K562 (cell line): Measurements from ENCODE around the gene EIF2S1. TPM values are rescaled to one million over a fixed set of nuclear protein-coding genes. Genes with fewer than 3 reads are reported as not detected.

Experiments used
- BCL6 ChIP-seq: fragments of 250-450 bp; sonication (Bioruptor Pico); IDR thresholded peaks from 2 replicates; pipeline ENCODE4 v1.4.0; 2020
- BMI1 ChIP-seq: fragments of 150-350 bp; IDR thresholded peaks from 2 replicates; pipeline ENCODE4 v1.6.1; 2014; ENCODE audit warnings: low read length
- CAMTA2 ChIP-seq: fragments of 250-450 bp; sonication (Bioruptor Pico); conservative IDR thresholded peaks from 2 replicates; pipeline ENCODE4 v1.5.1; 2022
- COPS2 ChIP-seq: fragments of 450-650 bp; conservative IDR thresholded peaks from 2 replicates; pipeline ENCODE4 v1.6.1; 2016; ENCODE audit warnings: mild to moderate bottlenecking, moderate library complexity
- E2F6 ChIP-seq, 2 experiments: IDR thresholded peaks; 2 replicates each; pipeline ENCODE4 v1.6.1; 2011; ENCODE audit warnings: borderline replicate concordance in 1 of 2, control low read depth in 1 of 2, low read depth in 1 of 2, low read length in 1 of 2, mild to moderate bottlenecking in 1 of 2, mixed read lengths in 1 of 2, moderate library complexity in 1 of 2; ENCODE audit not compliant: insufficient read depth in 1 of 2, insufficient read length in 1 of 2, poor library complexity in 1 of 2, severe bottlenecking in 1 of 2; ENCODE audit errors: extremely low read depth in 1 of 2
- JUND ChIP-seq, 2 experiments: IDR thresholded peaks; 2 replicates in 1 of 2; 3 replicates in 1 of 2; pipeline ENCODE4 v1.6.1; 2011; ENCODE audit warnings: borderline replicate concordance in 2 of 2, low read depth in 2 of 2, low read length in 2 of 2, improper control_type of control experiment in 1 of 2, missing biosample characterization in 1 of 2, missing genetic modification characterization in 1 of 2, missing genetic modification reagents in 1 of 2
- KAT8 ChIP-seq: fragments of 450-650 bp; IDR thresholded peaks from 2 replicates; pipeline ENCODE4 v1.6.1; 2016; ENCODE audit warnings: low read depth, mild to moderate bottlenecking
- MAX ChIP-seq: sonication (generic); formaldehyde crosslinking; IDR thresholded peaks from 2 replicates; pipeline ENCODE4 v1.9.0; 2022; ENCODE audit warnings: mild to moderate bottlenecking, missing genetic modification reagents
- MCM3 ChIP-seq: fragments of 450-650 bp; IDR thresholded peaks from 2 replicates; pipeline ENCODE4 v1.6.1; 2016
- MTA1 ChIP-seq: fragments of 450-650 bp; IDR thresholded peaks from 2 replicates; pipeline ENCODE4 v1.6.1; 2017; ENCODE audit warnings: borderline replicate concordance
- POLR3G ChIP-seq: IDR thresholded peaks from 2 replicates; pipeline ENCODE4 v1.6.1; 2011; ENCODE audit not compliant: insufficient read length, insufficient replicate concordance; ENCODE audit errors: extremely low read depth
- PPARD ChIP-seq: fragments of 250-450 bp; sonication (Bioruptor Pico); IDR thresholded peaks from 2 replicates; pipeline ENCODE4 v1.8.0; 2022; ENCODE audit warnings: inconsistent platforms, mild to moderate bottlenecking, moderate library complexity
- PURB ChIP-seq: sonication (generic); formaldehyde crosslinking; IDR thresholded peaks from 2 replicates; pipeline ENCODE4 v1.9.0; 2021; ENCODE audit warnings: low read depth, mild to moderate bottlenecking, missing genetic modification reagents
- SMAD1 ChIP-seq: fragments of 150-350 bp; IDR thresholded peaks from 2 replicates; pipeline ENCODE4 v1.6.1; 2014; ENCODE audit warnings: low read length, low read depth; ENCODE audit not compliant: partially characterized antibody
- SMAD3 ChIP-seq: fragments of 450-650 bp; formaldehyde crosslinking; conservative IDR thresholded peaks from 2 replicates; pipeline ENCODE4 v1.4.0; 2020; ENCODE audit warnings: mild to moderate bottlenecking
- SPI1 ChIP-seq: IDR thresholded peaks from 2 replicates; pipeline ENCODE4 v1.6.1; 2011; ENCODE audit warnings: low read depth, low read length, control low read depth, borderline replicate concordance
- U2AF1 ChIP-seq: fragments of 200-400 bp; formaldehyde crosslinking; optimal IDR thresholded peaks from 2 replicates; pipeline ENCODE3; 2017; ENCODE audit warnings: mild to moderate bottlenecking, low read depth, low read length, moderate library complexity
- XRCC4 ChIP-seq: IDR thresholded peaks from one replicate; pipeline ENCODE4 v1.6.1; 2011; ENCODE audit not compliant: insufficient read depth, insufficient read length; ENCODE audit errors: extremely low read depth
- ZBTB12 ChIP-seq: fragments of 250-450 bp; sonication (Bioruptor Pico); IDR thresholded peaks from 2 replicates; pipeline ENCODE4 v1.4.0; 2020
- ZNF124 ChIP-seq: sonication (generic); formaldehyde crosslinking; IDR thresholded peaks from 2 replicates; pipeline ENCODE4 v1.8.1; 2022; ENCODE audit warnings: missing genetic modification reagents
- ZNF311 ChIP-seq: fragments of 250-450 bp; sonication (Bioruptor Pico); IDR thresholded peaks from 2 replicates; pipeline ENCODE4 v1.4.0; 2020; ENCODE audit warnings: mild to moderate bottlenecking, moderate library complexity
- ZNF511 ChIP-seq: sonication (generic); formaldehyde crosslinking; IDR thresholded peaks from 2 replicates; pipeline ENCODE4 v1.8.0; 2022; ENCODE audit warnings: mild to moderate bottlenecking, missing genetic modification reagents
- ZNF512 ChIP-seq: IDR thresholded peaks from 2 replicates; pipeline ENCODE4 v1.6.1; 2016; ENCODE audit warnings: missing genetic modification characterization, missing compliant biosample characterization
- ZNF584 ChIP-seq: fragments of 200-800 bp; sonication (Bioruptor generic); IDR thresholded peaks from 2 replicates; pipeline ENCODE4 v1.6.1; 2016; ENCODE audit warnings: low read depth, mild to moderate bottlenecking, missing genetic modification characterization, missing compliant biosample characterization
- ZNF668 ChIP-seq: fragments of 250-450 bp; sonication (Bioruptor Pico); IDR thresholded peaks from 2 replicates; pipeline ENCODE4 v1.8.0; 2022; ENCODE audit warnings: mild to moderate bottlenecking, inconsistent platforms
- ZNF707 ChIP-seq: fragments of 250-450 bp; sonication (Bioruptor Pico); conservative IDR thresholded peaks from 2 replicates; pipeline ENCODE4 v1.8.0; 2022; ENCODE audit warnings: inconsistent platforms, mild to moderate bottlenecking, moderate library complexity
- ZNF766 ChIP-seq: fragments of 200-800 bp; sonication (Bioruptor generic); conservative IDR thresholded peaks from 2 replicates; pipeline ENCODE4 v1.6.1; 2016; ENCODE audit warnings: missing genetic modification characterization, missing compliant biosample characterization
- polyA plus RNA-seq, 8 experiments: library from polyadenylated mRNA; depleted of rRNA in 4 of 8; stranded (reverse) in 5 of 8; unstranded in 3 of 8; fragments of >200 nt; fragmentation: Nextera tagmentation in 2 of 8; fragmentation: Illumina TruSeq in 1 of 8; extraction: Ambion mirVana in 2 of 8; extraction: Trizol in 1 of 8; gene quantifications; 2 replicates each; pipeline versions ENCODE4 v1.2.1 to v1.2.3, GENCODE V29; 2011 to 2014; ENCODE audit warnings: inconsistent platforms in 1 of 8, missing spikeins in 1 of 8
- total RNA-seq, 7 experiments: library from RNA; depleted of rRNA in 6 of 7; stranded (reverse); fragments of >200 nt in 6 of 7; fragmentation: Illumina TruSeq in 2 of 7; extraction: Trizol in 2 of 7; gene quantifications; 2 replicates each; pipeline versions ENCODE4 v1.2.1 to v1.2.3, GENCODE V29; 2011 to 2021; ENCODE audit warnings: low replicate concordance in 1 of 7

EIF2S1 gene
- total and polyA plus RNA-seq, 9 of the 15 experiments (the other 6 are each of a cell fraction or from before 2014, with no cell fraction given), result 216 to 1,018 (median 332) TPM

GRCh38 chr14:67416085-67416484, 56.0 kb downstream of the EIF2S1 start (continued):
- TF ChIP-seq BMI1 (no peak), ZNF124 (CRISPR knock-in tag) (no peak), MCM3 (no peak), U2AF1 (no peak), POLR3G (no peak), SMAD1 (no peak), MTA1 (no peak), ZNF311 (CRISPR knock-in tag) (no peak), ZNF668 (CRISPR knock-in tag) (no peak), ZNF707 (CRISPR knock-in tag) (no peak), PPARD (CRISPR knock-in tag) (no peak), ZNF512 (no peak), E2F6 (IDR thresholded peaks at IDR 0.05; ENCODE audit: borderline replicate concordance in 1 of 2, extremely low read depth in 1 of 2, insufficient read depth in 1 of 2, insufficient read length in 1 of 2, low read depth in 1 of 2, low read length in 1 of 2, poor library complexity in 1 of 2, severe bottlenecking in 1 of 2) (no peak), SMAD3 (CRISPR knock-in tag) (no peak), CAMTA2 (CRISPR knock-in tag) (no peak), ZNF584 (CRISPR knock-in tag) (no peak), COPS2 (no peak), JUND (IDR thresholded peaks at IDR 0.05; ENCODE audit: borderline replicate concordance, low read depth, low read length) (peak; percentile 71; the same call in 1 of the 2 replicates), JUND (tag; IDR thresholded peaks at IDR 0.05; ENCODE audit: borderline replicate concordance, low read depth, low read length) (no peak; the same call in 2 of the 3 replicates), ZBTB12 (CRISPR knock-in tag) (no peak), KAT8 (no peak), XRCC4 (no peak), ZNF511 (CRISPR knock-in tag) (no peak), PURB (no peak), MAX (no peak), ZNF766 (CRISPR knock-in tag) (no peak), SPI1 (no peak), BCL6 (CRISPR knock-in tag) (no peak)
